IMR-90 (cell line): Measurements from ENCODE around the gene B4GALNT1. TPM values are rescaled to one million over a fixed set of nuclear protein-coding genes. Genes with fewer than 3 reads are reported as not detected.

Experiments used
- ATAC-seq: fragments of 200-7000 bp; cut with Tn5 transposase; 2 replicates; pipeline ENCODE4 v1.9.1; 2020; ENCODE audit warnings: low read depth, mild to moderate bottlenecking, moderate library complexity
- BruUV-seq: library from RNA; stranded (reverse); fragments of 400-500 nt; replicated peaks from 2 replicates; lab custom pipeline; 2021; lab: Mats Ljungman, UMichigan
- CTCF ChIA-PET: fragments of 300-600 bp; formaldehyde crosslinking; extraction: SDS; loops from one replicate; lab custom pipeline; 2021; ENCODE audit warnings: antibody characterized with exemption; lab: Yijun Ruan, JAX
- POLR2A ChIA-PET: fragments of 300-600 bp; sonication (Branson Sonifier 250); formaldehyde crosslinking; loops from one replicate; lab custom pipeline; 2022; ENCODE audit warnings: antibody characterized with exemption; ENCODE audit not compliant: unreplicated experiment; lab: Charles Lee
- DNase-seq: peaks from one replicate; pipeline ENCODE4 v3.0.0; 2013
- H2AFZ ChIP-seq: replicated peaks from 2 replicates; pipeline ENCODE3; 2013; ENCODE audit warnings: low read length, mild to moderate bottlenecking; ENCODE audit not compliant: poor library complexity
- H2AK5ac ChIP-seq: 2 replicates; pipeline ENCODE4 v1.6.1; 2013; ENCODE audit warnings: low read depth, low read length, inconsistent platforms
- H2AK9ac ChIP-seq: replicated peaks from 2 replicates; pipeline ENCODE3; 2013; ENCODE audit warnings: mild to moderate bottlenecking, low read depth, low read length, moderate library complexity; ENCODE audit not compliant: poor library complexity
- H2BK120ac ChIP-seq: 2 replicates; pipeline ENCODE4 v1.6.1; 2013; ENCODE audit warnings: low read depth, low read length, inconsistent platforms
- H2BK15ac ChIP-seq: 3 replicates; pipeline ENCODE4 v1.6.1; 2013; ENCODE audit warnings: low read depth, low read length, inconsistent platforms
- H2BK20ac ChIP-seq: 2 replicates; pipeline ENCODE4 v1.6.1; 2013; ENCODE audit warnings: low read depth, mild to moderate bottlenecking, inconsistent platforms, low read length, moderate library complexity
- H2BK5ac ChIP-seq: 2 replicates; pipeline ENCODE4 v1.6.1; 2013; ENCODE audit warnings: mild to moderate bottlenecking, low read depth, low read length, inconsistent platforms; ENCODE audit not compliant: poor library complexity, severe bottlenecking
- H3K14ac ChIP-seq: replicated peaks from 2 replicates; pipeline ENCODE4 v1.6.1; 2013; ENCODE audit warnings: low read depth, low read length, inconsistent platforms
- H3K18ac ChIP-seq: 2 replicates; pipeline ENCODE4 v1.6.1; 2013; ENCODE audit warnings: low read depth, low read length, control low read depth
- H3K23ac ChIP-seq: 2 replicates; pipeline ENCODE4 v1.6.1; 2013; ENCODE audit warnings: low read depth, low read length, inconsistent platforms
- H3K27ac ChIP-seq: 2 replicates; pipeline ENCODE4 v1.5.1; 2013; ENCODE audit warnings: mild to moderate bottlenecking, control low read depth, low read length; ENCODE audit not compliant: insufficient read depth
- H3K27me3 ChIP-seq: 2 replicates; pipeline ENCODE4 v1.6.1; 2013; ENCODE audit warnings: low read length; ENCODE audit not compliant: control insufficient read depth, insufficient read depth
- H3K36me3 ChIP-seq: 2 replicates; pipeline ENCODE4 v1.6.1; 2013; ENCODE audit warnings: low read length, mixed read lengths; ENCODE audit not compliant: control insufficient read depth, insufficient read depth
- H3K4ac ChIP-seq: 2 replicates; pipeline ENCODE4 v1.6.1; 2013; ENCODE audit warnings: low read depth, low read length, inconsistent platforms
- H3K4me1 ChIP-seq: 2 replicates; pipeline ENCODE4 v1.6.1; 2013; ENCODE audit warnings: low read length, mixed read lengths; ENCODE audit not compliant: control insufficient read depth, insufficient read depth
- H3K4me2 ChIP-seq: 2 replicates; pipeline ENCODE4 v1.6.1; 2013; ENCODE audit warnings: low read depth, mild to moderate bottlenecking, control low read depth, low read length, moderate library complexity
- H3K4me3 ChIP-seq: 2 replicates; pipeline ENCODE4 v1.5.1; 2013; ENCODE audit warnings: low read depth, mild to moderate bottlenecking, control low read depth, low read length, moderate library complexity; ENCODE audit not compliant: insufficient read depth
- H3K56ac ChIP-seq: 2 replicates; pipeline ENCODE4 v1.6.1; 2013; ENCODE audit warnings: low read length, inconsistent platforms; ENCODE audit not compliant: insufficient read depth; ENCODE audit errors: extremely low read depth
- H3K79me1 ChIP-seq, 2 experiments: 2 replicates each; pipeline ENCODE4 v1.6.1; 2013; ENCODE audit warnings: low read length in 2 of 2, inconsistent platforms in 1 of 2, low read depth in 1 of 2
- H3K9ac ChIP-seq: 2 replicates; pipeline ENCODE4 v1.6.1; 2013; ENCODE audit warnings: low read depth, low read length, control low read depth
- H3K9me1 ChIP-seq: 2 replicates; pipeline ENCODE4 v1.6.1; 2013; ENCODE audit warnings: low read length, inconsistent platforms; ENCODE audit not compliant: insufficient read depth
- H3K9me3 ChIP-seq: 2 replicates; pipeline ENCODE4 v1.6.1; 2013; ENCODE audit warnings: low read length; ENCODE audit not compliant: control insufficient read depth, insufficient read depth
- H4K20me1 ChIP-seq: 2 replicates; pipeline ENCODE4 v1.6.1; 2013; ENCODE audit warnings: low read length, inconsistent platforms; ENCODE audit not compliant: insufficient read depth
- H4K5ac ChIP-seq: 2 replicates; pipeline ENCODE4 v1.6.1; 2013; ENCODE audit warnings: mild to moderate bottlenecking, low read depth, low read length, control low read depth
- H4K8ac ChIP-seq, 2 experiments: 2 replicates each; pipeline ENCODE4 v1.6.1; 2013; ENCODE audit warnings: low read depth in 2 of 2, low read length in 2 of 2, control low read depth in 1 of 2, inconsistent platforms in 1 of 2
- H4K91ac ChIP-seq: 2 replicates; pipeline ENCODE4 v1.6.1; 2013; ENCODE audit warnings: low read depth, low read length, inconsistent platforms; ENCODE audit not compliant: insufficient read depth
- CTCF ChIP-seq: conservative IDR thresholded peaks from 2 replicates; pipeline ENCODE4 v1.5.1; 2012; ENCODE audit warnings: mild to moderate bottlenecking, low read depth, low read length, improper control_type of control experiment
- MXI1 ChIP-seq: IDR thresholded peaks from 2 replicates; pipeline ENCODE4 v1.6.1; 2012; ENCODE audit warnings: low read depth, mild to moderate bottlenecking, low read length, moderate library complexity, borderline replicate concordance
- RAD21 ChIP-seq: IDR thresholded peaks from 2 replicates; pipeline ENCODE4 v1.6.1; 2012; ENCODE audit warnings: low read length, improper control_type of control experiment
- SMC3 ChIP-seq: fragments of 150-350 bp; IDR thresholded peaks from 2 replicates; pipeline ENCODE4 v1.6.1; 2016; ENCODE audit warnings: low read depth, mild to moderate bottlenecking, antibody characterized with exemption, low read length, moderate library complexity
- USF2 ChIP-seq: fragments of 150-350 bp; IDR thresholded peaks from 2 replicates; pipeline ENCODE4 v1.6.1; 2017; ENCODE audit warnings: mild to moderate bottlenecking, antibody characterized with exemption, low read length, low read depth
- WGBS, 2 experiments: methylation state at CpG; one replicate each; pipeline versions ENCODE4 v1.1.5 to v1.1.7; 2013; ENCODE audit warnings: missing lambda C conversion rate in 2 of 2; ENCODE audit not compliant: insufficient read length in 1 of 2; ENCODE audit errors: extremely low coverage in 2 of 2; 5-methylcytosine and 5-hydroxymethylcytosine counted together
- dilution Hi-C: fragments of 300-500 bp; cut with HindIII; formaldehyde crosslinking; loops from one replicate; pipeline ENCODE4 v1.14.3; 2018; ENCODE audit warnings: low sequenced_read_pairs; ENCODE audit not compliant: unreplicated experiment
- in situ Hi-C: fragments of 300-500 bp; cut with MboI; formaldehyde crosslinking; loops from 3 replicates; pipeline ENCODE4 v1.14.3; 2019; ENCODE audit warnings: low sequenced_read_pairs, inconsistent platforms, mixed read lengths
- intact Hi-C: fragments of 100-400 bp; cut with micrococcal nuclease; formaldehyde crosslinking; loops from 2 replicates; pipeline ENCODE4 v1.10.0; 2022
- polyA plus RNA-seq, 3 experiments: library from polyadenylated mRNA; depleted of rRNA; stranded (reverse); fragments of >200 nt; gene quantifications; 2 replicates each; pipeline ENCODE4 v1.2.3, GENCODE V29; 2012; ENCODE audit warnings: low replicate concordance in 1 of 3
- total RNA-seq: library from RNA; depleted of rRNA; stranded (reverse); fragments of >200 nt; gene quantifications from 2 replicates; pipeline ENCODE4 v1.2.3, GENCODE V29; 2012

Gene B4GALNT1
- total and polyA plus RNA-seq, 2 of the 4 experiments (the other 2 are of a cell fraction), result 0.18 to 0.62 TPM

GRCh38 chr12:57583008-57583831, 49.8 kb downstream of the B4GALNT1 start:
- DNase-seq (peak; percentile 81), ATAC-seq (peak; percentile 100)
- Histone ChIP-seq H3K9me3 (no peaks in the 10 kb centered on the region), H4K20me1 (no peaks in the 10 kb centered on the region), H2BK120ac (no peak overlapping the region), H3K4me2 (no peak overlapping the region), H3K4me3 (no peak overlapping the region), H3K14ac (no peak overlapping the region), H3K18ac (no peak overlapping the region), H3K56ac (no peak overlapping the region), H2BK20ac (no peak overlapping the region), H2AK9ac (peak overlapping the region; percentile 66), H4K91ac (no peak overlapping the region), H3K4ac (no peak overlapping the region), H3K79me1 (no peaks in the 10 kb centered on the region), H4K8ac (no peak overlapping the region), H3K4me1 (no peaks in the 10 kb centered on the region), H4K5ac (no peak overlapping the region), H3K9me1 (no peaks in the 10 kb centered on the region), H2AFZ (peak overlapping the region; percentile 83), H2AK5ac (no peak overlapping the region), H2BK15ac (no peak overlapping the region), H3K9ac (no peak overlapping the region), H3K27ac (no peak overlapping the region), H3K23ac (no peak overlapping the region), H3K27me3 (peaks cover 36% of the 10 kb centered on the region), H2BK5ac (no peak overlapping the region), H3K36me3 (no peaks in the 10 kb centered on the region)
- BruUV-seq, result no TSS peak
- WGBS, 2 experiments, result 0% methylated on average over 4 of the region's 13 CpGs; no CpG with 5 or more reads in 1 of the 2 experiments
- ChIA-PET CTCF (interaction anchor here (0.5 to 2.0 kb wide), 22 partner anchors 8 to 154 kb away, joined by 3 to 11 read pairs (median 3); partner anchors contain the start of genes ARHGEF25, B4GALNT1 and OS9), POLR2A (interaction anchor here (0.6 kb wide), 1 partner anchor 46 kb away, joined by 4 read pairs; no protein-coding TSS in a partner anchor)
- TF ChIP-seq CTCF, result peak; percentile 99
- TF ChIP-seq SMC3, result peak; percentile 81
- TF ChIP-seq MXI1, result no peak
- TF ChIP-seq RAD21, result peak; percentile 91
- TF ChIP-seq USF2, result peak; percentile 8; the same call in 1 of the 2 replicates
- in situ Hi-C loops (loop anchor here (5.0 to 10.0 kb wide), 2 partner anchors 39 to 152 kb away; partner anchors contain the start of gene AGAP2), dilution Hi-C loops (no loop called here), intact Hi-C loops (loop anchor here (1.0 to 5.0 kb wide), 4 partner anchors 38 to 154 kb away; partner anchors contain the start of genes AGAP2 and B4GALNT1)
